Right ventricle myocardium superior (tissue), 1 donor: Measurements from ENCODE around the gene TSPEAR. TPM values are rescaled to one million over a fixed set of nuclear protein-coding genes. Genes with fewer than 3 reads are reported as not detected.
A peak's percentile ranks its signal among the peaks of the same experiment; 100 is the strongest.
"Not testable (repeated sequence)": the region's sequence is repeated elsewhere in the genome, so short reads cannot be mapped to it uniquely, and the experiment has no call there.

Experiments used
- ATAC-seq: fragments of 200-7000 bp; cut with Tn5 transposase; one replicate; pipeline ENCODE4 v1.9.1; 2020; ENCODE audit warnings: mild to moderate bottlenecking; ENCODE audit not compliant: poor library complexity
- DNase-seq: peaks from one replicate; pipeline ENCODE4 v3.0.0-alpha.2; 2020
- intact Hi-C: fragments of 100-400 bp; cut with DNase I; formaldehyde crosslinking; loops from one replicate; pipeline ENCODE4 v1.11.2; 2022
- total RNA-seq: library from RNA; stranded (reverse); fragmentation: NEBNext Ultra II Directional; extraction: Animal tissue kit (Norgen Biotek cat#: 25700); gene quantifications from one replicate; pipeline ENCODE4 v1.2.1, GENCODE V29; 2021
- donor health status: DM: no; HTN: yes; CAD: no; lungs with severe emphysema.

Gene TSPEAR
- total RNA-seq, 1 donor from 2014 or later, result 0.51 TPM

- no peak for DNase-seq
- ATAC-seq, result no peak
- intact Hi-C loops, result no loop called here
Measured at GRCh38 chr21:44589586-44590305, 121.6 kb downstream of the TSPEAR start.

GRCh38 chr21:44589094-44589493, 122.3 kb downstream of the TSPEAR start:
- DNase-seq, result no peak
- intact Hi-C loops, result no loop called here
- ATAC-seq, result no peak

- ATAC-seq, result no peak
- intact Hi-C loops, result no loop called here
- no peak for DNase-seq
Measured at GRCh38 chr21:44585892-44586291, 125.5 kb downstream of the TSPEAR start.

GRCh38 chr21:44583800-44584147, 127.6 kb downstream of the TSPEAR start:
- intact Hi-C loops, result no loop called here
- DNase-seq, result no peak
- ATAC-seq, result no peak

GRCh38 chr21:44583089-44583799, 128.1 kb downstream of the TSPEAR start:
- DNase-seq (no peak), ATAC-seq (peak; percentile 57)
- intact Hi-C loops, result no loop called here

GRCh38 chr21:44582055-44582454, 129.3 kb downstream of the TSPEAR start:
- ATAC-seq (no peak), DNase-seq (no peak)
- intact Hi-C loops, result no loop called here

GRCh38 chr21:44581158-44581557, 130.2 kb downstream of the TSPEAR start:
- DNase-seq, result no peak
- intact Hi-C loops, result no loop called here
- no peak for ATAC-seq

- intact Hi-C loops, DNase-seq: not testable (repeated sequence)
- peak; percentile 22 for ATAC-seq
Measured at GRCh38 chr21:44580231-44580821, 131.0 kb downstream of the TSPEAR start, which contains the start of gene KRTAP10-5. Gene KRTAP10-5 (minus strand): TSS chr21:44580604. CDS start chr21:44580578, 26 bp downstream.

- intact Hi-C loops, result no loop called here
- no peak for DNase-seq
- ATAC-seq, result no peak
Measured at GRCh38 chr21:44579833-44580144, 131.6 kb downstream of the TSPEAR start.

GRCh38 chr21:44579056-44579832, 132.1 kb downstream of the TSPEAR start:
- ATAC-seq (no peak), DNase-seq (no peak)
- intact Hi-C loops, result no loop called here

GRCh38 chr21:44578371-44579055, 132.9 kb downstream of the TSPEAR start:
- no peak for ATAC-seq
- no peak for DNase-seq
- intact Hi-C loops, result no loop called here

GRCh38 chr21:44576025-44576420, 135.3 kb downstream of the TSPEAR start:
- intact Hi-C loops, result no loop called here
- ATAC-seq (no peak), DNase-seq (no peak)

- no peak for ATAC-seq
- intact Hi-C loops, result no loop called here
- no peak for DNase-seq
Measured at GRCh38 chr21:44575307-44576024, 135.9 kb downstream of the TSPEAR start.

GRCh38 chr21:44574457-44575306, 136.7 kb downstream of the TSPEAR start:
- DNase-seq, result no peak

GRCh38 chr21:44573630-44574456, 137.5 kb downstream of the TSPEAR start, which contains the start of gene KRTAP10-4:
Gene KRTAP10-4 (plus strand): TSS chr21:44573729. CDS start chr21:44573759, 30 bp downstream.
- intact Hi-C loops, ATAC-seq, DNase-seq: not testable (repeated sequence)

More at GRCh38 chr21:44574457-44575306, 136.7 kb downstream of the TSPEAR start:
- no peak for ATAC-seq
- intact Hi-C loops, result no loop called here

GRCh38 chr21:44572959-44573583, 138.3 kb downstream of the TSPEAR start:
- DNase-seq (no peak), ATAC-seq (no peak)

More at GRCh38 chr21:44572959-44573583, 138.3 kb downstream of the TSPEAR start:
- intact Hi-C loops, result no loop called here
